ENCODE measurements around the gene TIMM29. TPM values are rescaled to one million over a fixed set of nuclear protein-coding genes. Genes with fewer than 3 reads are reported as not detected.

Gene TIMM29
- total and polyA plus RNA-seq, 9 of the 15 experiments (the other 6 are each of a cell fraction or from before 2014, with no cell fraction given) = 2.4 to 29.4 (median 16.3) TPM

DNA sequence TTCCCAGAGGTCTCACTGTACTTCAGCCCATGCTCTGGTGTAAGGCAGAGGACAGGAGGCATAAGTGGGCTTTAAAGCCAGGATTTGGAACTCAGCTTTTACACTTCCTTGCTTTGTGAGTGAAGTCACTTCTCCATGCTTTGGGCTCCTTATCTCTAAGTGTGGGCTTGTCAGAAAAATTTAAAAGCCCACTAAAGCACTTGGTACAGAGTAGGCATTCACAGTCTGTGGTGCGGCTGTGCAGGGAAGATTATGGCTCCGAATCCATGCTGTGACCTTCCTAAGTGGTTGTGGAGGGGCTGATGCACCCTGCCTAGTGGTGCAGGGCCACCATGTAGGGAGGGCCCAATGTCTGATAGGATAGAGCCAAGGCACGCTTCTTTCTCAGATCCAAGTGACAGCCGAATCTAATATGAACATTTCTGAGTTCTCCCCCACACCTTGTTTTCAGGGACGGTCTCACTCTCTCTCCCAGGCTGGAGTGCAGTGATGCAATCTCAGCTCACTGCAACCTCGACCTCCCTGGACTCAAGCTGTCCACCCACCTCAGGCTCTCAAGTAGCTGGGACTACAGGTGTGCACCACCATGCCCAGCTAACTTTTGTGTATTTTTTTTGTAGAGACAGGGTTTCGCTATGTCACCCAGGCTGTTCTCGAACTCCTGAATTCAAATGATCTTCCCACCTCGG, 6.9 kb downstream of the TIMM29 start (continued):
- TF ChIP-seq NUFIP1 (IDR thresholded peaks at IDR 0.05; ENCODE audit: partially characterized antibody) = no peak
- no peak for TF ChIP-seq KAT2B (IDR thresholded peaks at IDR 0.05; ENCODE audit: low read depth, low read length)
- TF ChIP-seq DPF2 (IDR thresholded peaks at IDR 0.05) = peak; percentile 52
- TF ChIP-seq, protein P1, sequence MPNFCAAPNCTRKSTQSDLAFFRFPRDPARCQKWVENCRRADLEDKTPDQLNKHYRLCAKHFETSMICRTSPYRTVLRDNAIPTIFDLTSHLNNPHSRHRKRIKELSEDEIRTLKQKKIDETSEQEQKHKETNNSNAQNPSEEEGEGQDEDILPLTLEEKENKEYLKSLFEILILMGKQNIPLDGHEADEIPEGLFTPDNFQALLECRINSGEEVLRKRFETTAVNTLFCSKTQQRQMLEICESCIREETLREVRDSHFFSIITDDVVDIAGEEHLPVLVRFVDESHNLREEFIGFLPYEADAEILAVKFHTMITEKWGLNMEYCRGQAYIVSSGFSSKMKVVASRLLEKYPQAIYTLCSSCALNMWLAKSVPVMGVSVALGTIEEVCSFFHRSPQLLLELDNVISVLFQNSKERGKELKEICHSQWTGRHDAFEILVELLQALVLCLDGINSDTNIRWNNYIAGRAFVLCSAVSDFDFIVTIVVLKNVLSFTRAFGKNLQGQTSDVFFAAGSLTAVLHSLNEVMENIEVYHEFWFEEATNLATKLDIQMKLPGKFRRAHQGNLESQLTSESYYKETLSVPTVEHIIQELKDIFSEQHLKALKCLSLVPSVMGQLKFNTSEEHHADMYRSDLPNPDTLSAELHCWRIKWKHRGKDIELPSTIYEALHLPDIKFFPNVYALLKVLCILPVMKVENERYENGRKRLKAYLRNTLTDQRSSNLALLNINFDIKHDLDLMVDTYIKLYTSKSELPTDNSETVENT (CRISPR knock-in tag; IDR thresholded peaks at IDR 0.05) = no peak
- TF ChIP-seq, protein P2, sequence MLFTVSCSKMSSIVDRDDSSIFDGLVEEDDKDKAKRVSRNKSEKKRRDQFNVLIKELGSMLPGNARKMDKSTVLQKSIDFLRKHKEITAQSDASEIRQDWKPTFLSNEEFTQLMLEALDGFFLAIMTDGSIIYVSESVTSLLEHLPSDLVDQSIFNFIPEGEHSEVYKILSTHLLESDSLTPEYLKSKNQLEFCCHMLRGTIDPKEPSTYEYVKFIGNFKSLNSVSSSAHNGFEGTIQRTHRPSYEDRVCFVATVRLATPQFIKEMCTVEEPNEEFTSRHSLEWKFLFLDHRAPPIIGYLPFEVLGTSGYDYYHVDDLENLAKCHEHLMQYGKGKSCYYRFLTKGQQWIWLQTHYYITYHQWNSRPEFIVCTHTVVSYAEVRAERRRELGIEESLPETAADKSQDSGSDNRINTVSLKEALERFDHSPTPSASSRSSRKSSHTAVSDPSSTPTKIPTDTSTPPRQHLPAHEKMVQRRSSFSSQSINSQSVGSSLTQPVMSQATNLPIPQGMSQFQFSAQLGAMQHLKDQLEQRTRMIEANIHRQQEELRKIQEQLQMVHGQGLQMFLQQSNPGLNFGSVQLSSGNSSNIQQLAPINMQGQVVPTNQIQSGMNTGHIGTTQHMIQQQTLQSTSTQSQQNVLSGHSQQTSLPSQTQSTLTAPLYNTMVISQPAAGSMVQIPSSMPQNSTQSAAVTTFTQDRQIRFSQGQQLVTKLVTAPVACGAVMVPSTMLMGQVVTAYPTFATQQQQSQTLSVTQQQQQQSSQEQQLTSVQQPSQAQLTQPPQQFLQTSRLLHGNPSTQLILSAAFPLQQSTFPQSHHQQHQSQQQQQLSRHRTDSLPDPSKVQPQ (CRISPR knock-in tag; IDR thresholded peaks at IDR 0.05; ENCODE audit: borderline replicate concordance) = no peak
- TF ChIP-seq ZNF584 (CRISPR knock-in tag; IDR thresholded peaks at IDR 0.05; ENCODE audit: low read depth) = no peak
- TF ChIP-seq ZMIZ1 (IDR thresholded peaks at IDR 0.05; ENCODE audit: low read depth in 2 of 2, low read length in 2 of 2) = 0 out of 4 replicates have a peak, but pooled peaks of 1 of the 2 experiments have one; percentile 20
- no peak for TF ChIP-seq ZNF175 (CRISPR knock-in tag; IDR thresholded peaks at IDR 0.05; ENCODE audit: low read depth)
- no peak for TF ChIP-seq ZNF41 (CRISPR knock-in tag; conservative IDR thresholded peaks at IDR 0.05)

Measured in K562 (cell line).